ENCODE measurements around the gene TECPR2. TPM values are rescaled to one million over a fixed set of nuclear protein-coding genes. Genes with fewer than 3 reads are reported as not detected.

TECPR2 gene, protein sequence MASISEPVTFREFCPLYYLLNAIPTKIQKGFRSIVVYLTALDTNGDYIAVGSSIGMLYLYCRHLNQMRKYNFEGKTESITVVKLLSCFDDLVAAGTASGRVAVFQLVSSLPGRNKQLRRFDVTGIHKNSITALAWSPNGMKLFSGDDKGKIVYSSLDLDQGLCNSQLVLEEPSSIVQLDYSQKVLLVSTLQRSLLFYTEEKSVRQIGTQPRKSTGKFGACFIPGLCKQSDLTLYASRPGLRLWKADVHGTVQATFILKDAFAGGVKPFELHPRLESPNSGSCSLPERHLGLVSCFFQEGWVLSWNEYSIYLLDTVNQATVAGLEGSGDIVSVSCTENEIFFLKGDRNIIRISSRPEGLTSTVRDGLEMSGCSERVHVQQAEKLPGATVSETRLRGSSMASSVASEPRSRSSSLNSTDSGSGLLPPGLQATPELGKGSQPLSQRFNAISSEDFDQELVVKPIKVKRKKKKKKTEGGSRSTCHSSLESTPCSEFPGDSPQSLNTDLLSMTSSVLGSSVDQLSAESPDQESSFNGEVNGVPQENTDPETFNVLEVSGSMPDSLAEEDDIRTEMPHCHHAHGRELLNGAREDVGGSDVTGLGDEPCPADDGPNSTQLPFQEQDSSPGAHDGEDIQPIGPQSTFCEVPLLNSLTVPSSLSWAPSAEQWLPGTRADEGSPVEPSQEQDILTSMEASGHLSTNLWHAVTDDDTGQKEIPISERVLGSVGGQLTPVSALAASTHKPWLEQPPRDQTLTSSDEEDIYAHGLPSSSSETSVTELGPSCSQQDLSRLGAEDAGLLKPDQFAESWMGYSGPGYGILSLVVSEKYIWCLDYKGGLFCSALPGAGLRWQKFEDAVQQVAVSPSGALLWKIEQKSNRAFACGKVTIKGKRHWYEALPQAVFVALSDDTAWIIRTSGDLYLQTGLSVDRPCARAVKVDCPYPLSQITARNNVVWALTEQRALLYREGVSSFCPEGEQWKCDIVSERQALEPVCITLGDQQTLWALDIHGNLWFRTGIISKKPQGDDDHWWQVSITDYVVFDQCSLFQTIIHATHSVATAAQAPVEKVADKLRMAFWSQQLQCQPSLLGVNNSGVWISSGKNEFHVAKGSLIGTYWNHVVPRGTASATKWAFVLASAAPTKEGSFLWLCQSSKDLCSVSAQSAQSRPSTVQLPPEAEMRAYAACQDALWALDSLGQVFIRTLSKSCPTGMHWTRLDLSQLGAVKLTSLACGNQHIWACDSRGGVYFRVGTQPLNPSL (N-terminal part only)
- total RNA-seq, result 4.3 and 8.1 TPM in 2 replicates

DNA sequence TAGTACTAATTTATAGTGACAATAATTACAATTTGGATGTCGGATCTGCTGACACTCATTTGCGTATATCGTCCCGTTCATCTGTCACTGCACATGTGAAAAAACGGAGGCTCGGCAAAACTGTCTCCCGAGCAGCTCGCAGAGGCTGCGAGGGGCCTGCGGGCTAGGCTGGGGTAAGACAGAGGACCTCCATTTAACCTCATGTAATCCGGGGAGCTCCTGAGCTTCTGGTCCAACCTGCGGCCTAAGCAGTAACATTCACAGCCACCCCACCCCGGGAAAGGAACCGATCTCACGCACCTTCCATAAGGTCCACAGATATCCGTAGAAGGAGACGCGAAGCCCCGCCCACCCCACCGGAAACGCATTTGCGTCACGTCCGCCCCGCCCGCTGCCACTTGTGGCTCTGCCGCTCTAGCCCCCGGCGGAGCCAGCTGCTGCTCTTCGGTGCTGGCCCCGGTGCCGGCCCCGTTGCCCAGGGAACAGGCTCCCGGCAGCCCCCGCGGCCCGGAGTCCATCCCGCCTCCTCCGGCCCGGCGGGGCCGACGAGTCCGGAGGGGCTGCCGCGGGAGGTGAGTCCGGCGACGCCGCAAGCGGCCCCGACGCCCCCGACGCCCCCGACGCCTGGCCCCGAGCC lies at the start of gene TECPR2, which contains the start of gene CINP:
TSS of gene TECPR2 (plus strand) at position 397 of the 637 bp plus-strand sequence. CDS start 13,781 bp downstream, outside the sequence.
TSS of gene CINP (minus strand) at position 346 of the 637 bp plus-strand sequence. CDS start at position 307, 39 bp downstream.

GRCh38 chr14:102319351-102320032 lies 43.2 kb upstream of the TECPR2 start, which contains the start of gene ZNF839:
Gene ZNF839 (plus strand): TSS chr14:102319746. CDS start chr14:102319766, 20 bp downstream.

GRCh38 chr14:102509746-102510615 lies 147.2 kb downstream of the TECPR2 start, which contains the start of gene ANKRD9:
Gene ANKRD9 (minus strand): TSS chr14:102509776. CDS start chr14:102507889, 1,887 bp downstream.

Other genes with a start within 250 kb of the TECPR2 start
- gene WDR20, start 223.0 kb upstream of the TECPR2 start, total RNA-seq, result 12.3 and 16.9 TPM in 2 replicates
- 20.8 and 34.4 TPM in 2 replicates for gene MOK, start 57.8 kb upstream of the TECPR2 start, total RNA-seq
- gene ZNF839, start 43.2 kb upstream of the TECPR2 start, total RNA-seq, result 6.8 and 7.7 TPM in 2 replicates
- 56.2 and 65.4 TPM in 2 replicates for gene CINP, start 51 bp upstream of the TECPR2 start, total RNA-seq
- 67.8 and 78.7 TPM in 2 replicates for gene ANKRD9, start 146.8 kb downstream of the TECPR2 start, total RNA-seq
- gene RCOR1, start 229.7 kb downstream of the TECPR2 start, total RNA-seq, result 14.1 and 22.2 TPM in 2 replicates